A549 (cell line): ENCODE results near the gene GRIK5. TPM values are rescaled to one million over a fixed set of nuclear protein-coding genes. Genes with fewer than 3 reads are reported as not detected.
A peak's percentile ranks its signal among the peaks of the same experiment; 100 is the strongest.

Experiments
- ATAC-seq, 2 experiments: fragments of 200-7000 bp in 1 of 2; fragments of >200 bp in 1 of 2; cut with Nextera tagmentation in 1 of 2; cut with Tn5 transposase in 1 of 2; 3 replicates each; pipeline versions ENCODE4 v1.8.0 to v1.9.1; 2018 to 2020; ENCODE audit warnings: mild to moderate bottlenecking in 1 of 2, moderate library complexity in 1 of 2
- CTCF ChIA-PET: fragments of 300-600 bp; sonication (Branson Sonifier 250); formaldehyde crosslinking; extraction: SDS; loops from one replicate; lab custom pipeline; 2021; ENCODE audit warnings: antibody characterized with exemption, inconsistent platforms; lab: Yijun Ruan, JAX
- POLR2A ChIA-PET: fragments of 350-600 bp; formaldehyde crosslinking; extraction: SDS; loops from one replicate; lab custom pipeline; 2021; ENCODE audit warnings: antibody characterized with exemption, inconsistent platforms; lab: Yijun Ruan, JAX
- DNase-seq, 2 experiments: peaks; one replicate each; pipeline versions ENCODE4 v3.0.0 to v3.0.0-alpha.2; 2011 to 2016; ENCODE audit warnings: low read depth in 1 of 2, low spot score in 1 of 2
- FAIRE-seq: peaks from 2 replicates; lab custom pipeline; 2011; peaks lifted over from hg19 to GRCh38; lab: Jason Lieb, UNC
- H3K27ac ChIP-seq, 2 experiments: fragments of >200 bp; sonication (Bioruptor Twin); formaldehyde crosslinking; 3 replicates each; pipeline ENCODE4 v1.5.1; 2016 to 2017
- H3K4me1 ChIP-seq: fragments of >200 bp; sonication (Bioruptor Twin); formaldehyde crosslinking; 3 replicates; pipeline ENCODE4 v1.6.1; 2016
- H3K4me2 ChIP-seq: fragments of >200 bp; sonication (Bioruptor Twin); formaldehyde crosslinking; 3 replicates; pipeline ENCODE4 v1.6.1; 2016
- H3K4me3 ChIP-seq: fragments of >200 bp; sonication (Bioruptor Twin); formaldehyde crosslinking; 3 replicates; pipeline ENCODE4 v1.5.1; 2016
- H3K9me3 ChIP-seq: fragments of >200 bp; sonication (Bioruptor Twin); formaldehyde crosslinking; 3 replicates; pipeline ENCODE4 v1.6.1; 2016
- CBX8 ChIP-seq: fragments of 200-600 bp; sonication (generic); IDR thresholded peaks from 2 replicates; pipeline ENCODE4 v1.6.1; 2016
- CEBPB ChIP-seq, 2 experiments: fragments of >200 bp in 1 of 2; sonication (Bioruptor Twin) in 1 of 2; formaldehyde crosslinking in 1 of 2; IDR thresholded peaks; 2 replicates each; pipeline ENCODE4 v1.6.1; 2012 to 2016
- ELK1 ChIP-seq: fragments of 150-350 bp; IDR thresholded peaks from 2 replicates; pipeline ENCODE4 v1.6.1; 2014; ENCODE audit warnings: low read depth, mild to moderate bottlenecking, low read length
- ESRRA ChIP-seq: fragments of 150-350 bp; IDR thresholded peaks from 2 replicates; pipeline ENCODE4 v1.6.1; 2014; ENCODE audit warnings: mild to moderate bottlenecking, low read length, borderline replicate concordance
- GATA3 ChIP-seq: IDR thresholded peaks from 2 replicates; pipeline ENCODE4 v1.6.1; 2012; ENCODE audit warnings: borderline replicate concordance
- HES2 ChIP-seq: fragments of >200 bp; sonication (Bioruptor Twin); formaldehyde crosslinking; IDR thresholded peaks from 2 replicates; pipeline ENCODE4 v1.6.1; 2016
- HMGXB4 ChIP-seq: fragments of 250-450 bp; sonication (Bioruptor Pico); IDR thresholded peaks from 2 replicates; pipeline ENCODE4 v1.5.0; 2021; ENCODE audit warnings: mild to moderate bottlenecking, moderate library complexity, borderline replicate concordance
- HOXB13 ChIP-seq: fragments of 250-450 bp; sonication (Bioruptor Pico); IDR thresholded peaks from 2 replicates; pipeline ENCODE4 v1.5.0; 2020; ENCODE audit warnings: low read depth, mild to moderate bottlenecking, moderate library complexity
- HOXB5 ChIP-seq: fragments of 250-450 bp; sonication (Bioruptor Pico); IDR thresholded peaks from 2 replicates; pipeline ENCODE4 v1.5.0; 2020; ENCODE audit warnings: mild to moderate bottlenecking, moderate library complexity
- JUN ChIP-seq, 2 experiments: fragments of >200 bp; sonication (Bioruptor Twin); formaldehyde crosslinking; IDR thresholded peaks; 2 replicates in 1 of 2; 3 replicates in 1 of 2; pipeline ENCODE4 v1.6.1; 2016 to 2017
- KDM5A ChIP-seq: fragments of 200-600 bp; sonication (generic); IDR thresholded peaks from 2 replicates; pipeline ENCODE4 v1.6.1; 2016; ENCODE audit warnings: antibody characterized with exemption, mild to moderate bottlenecking
- MAFK ChIP-seq: fragments of 450-650 bp; IDR thresholded peaks from 2 replicates; pipeline ENCODE4 v1.6.1; 2014; ENCODE audit not compliant: partially characterized antibody
- MAZ ChIP-seq: fragments of 150-350 bp; IDR thresholded peaks from 2 replicates; pipeline ENCODE4 v1.6.1; 2014; ENCODE audit warnings: antibody characterized with exemption, low read depth, low read length, borderline replicate concordance
- NFE2L2 ChIP-seq: fragments of 150-350 bp; conservative IDR thresholded peaks from 2 replicates; pipeline ENCODE4 v1.6.1; 2014; ENCODE audit warnings: low read length
- RAD21 ChIP-seq, 2 experiments: fragments of >200 bp in 1 of 2; sonication (Bioruptor Twin) in 1 of 2; formaldehyde crosslinking in 1 of 2; IDR thresholded peaks in 1 of 2; conservative IDR thresholded peaks in 1 of 2; 2 replicates in 1 of 2; 3 replicates in 1 of 2; pipeline ENCODE4 v1.6.1; 2012 to 2018; ENCODE audit warnings: inconsistent platforms in 1 of 2
- RCOR1 ChIP-seq: fragments of 150-350 bp; IDR thresholded peaks from 2 replicates; pipeline ENCODE4 v1.6.1; 2014; ENCODE audit warnings: antibody characterized with exemption, low read length, low read depth
- RFX5 ChIP-seq: fragments of 450-650 bp; IDR thresholded peaks from 2 replicates; pipeline ENCODE4 v1.7.1; 2014; ENCODE audit warnings: antibody characterized with exemption, mild to moderate bottlenecking, moderate library complexity
- TFCP2L1 ChIP-seq: fragments of 250-450 bp; sonication (Bioruptor Pico); IDR thresholded peaks from 2 replicates; pipeline ENCODE4 v1.5.0; 2021; ENCODE audit warnings: mild to moderate bottlenecking
- ZFP36 ChIP-seq: fragments of 450-650 bp; IDR thresholded peaks from 2 replicates; pipeline ENCODE4 v1.6.1; 2014; ENCODE audit warnings: borderline replicate concordance; ENCODE audit not compliant: partially characterized antibody
- ZSCAN20 ChIP-seq: fragments of 250-450 bp; sonication (Bioruptor Pico); IDR thresholded peaks from 2 replicates; pipeline ENCODE4 v1.8.0; 2022; ENCODE audit warnings: mild to moderate bottlenecking, moderate library complexity
- WGBS: methylation state at CpG from one replicate; pipeline ENCODE4 v1.1.6; 2017; ENCODE audit errors: missing lambda C conversion rate; 5-methylcytosine and 5-hydroxymethylcytosine counted together
- polyA plus RNA-seq, 4 experiments: library from polyadenylated mRNA; depleted of rRNA in 3 of 4; stranded (reverse); fragments of >200 nt; fragmentation: RNase III in 1 of 4; extraction: RNeasy Plus Mini Kit Qiagen cat#74134 plus additional on column Dnase treatment in 1 of 4; gene quantifications; 2 replicates in 3 of 4; 3 replicates in 1 of 4; pipeline ENCODE4 v1.2.3, GENCODE V29; 2011 to 2017
- TF ChIP-seq, protein P1 (sequence below): fragments of >200 bp; sonication (Bioruptor Twin); formaldehyde crosslinking; IDR thresholded peaks from 3 replicates; pipeline ENCODE4 v1.5.1; 2016
- TF ChIP-seq, protein P2 (sequence below): fragments of 200-600 bp; sonication (generic); IDR thresholded peaks from 2 replicates; pipeline ENCODE4 v1.6.1; 2016; ENCODE audit warnings: antibody characterized with exemption, mild to moderate bottlenecking, moderate library complexity

The GRIK5 gene
- polyA plus RNA-seq, 2 of the 4 experiments (the other 2 are of a cell fraction), result 0.22 to 0.54 TPM

GRCh38 chr19:42032431-42032830 is 37.6 kb downstream of the GRIK5 start:
- ATAC-seq, result no peak
- POLR2A ChIA-PET, result no interaction called here
- H3K9me3 ChIP-seq, result no peaks in the 10 kb centered on the region
- H3K4me2 ChIP-seq, result no peak overlapping the region
- CTCF ChIA-PET, result interaction anchor here (0.7 to 25.7 kb wide), 6 partner anchors 10 to 53 kb away, joined by 3 to 344 read pairs (median 120); partner anchors contain the start of gene ATP1A3
- TF ChIP-seq MAZ (no peak), NFE2L2 (no peak), HOXB13 (no peak), MAFK (no peak), CEBPB (IDR thresholded peaks at IDR 0.05) (no peak), JUN (IDR thresholded peaks at IDR 0.05) (no peak), ZFP36 (no peak), RFX5 (no peak), RAD21 (conservative IDR thresholded peaks at IDR 0.05 in 1 of 2, IDR thresholded peaks at IDR 0.05 in 1 of 2) (no peak), CBX8 (no peak), HES2 (no peak), ELK1 (no peak), ESRRA (no peak), GATA3 (no peak), HOXB5 (no peak), ZSCAN20 (CRISPR knock-in tag) (no peak)
- TF ChIP-seq, protein P1, sequence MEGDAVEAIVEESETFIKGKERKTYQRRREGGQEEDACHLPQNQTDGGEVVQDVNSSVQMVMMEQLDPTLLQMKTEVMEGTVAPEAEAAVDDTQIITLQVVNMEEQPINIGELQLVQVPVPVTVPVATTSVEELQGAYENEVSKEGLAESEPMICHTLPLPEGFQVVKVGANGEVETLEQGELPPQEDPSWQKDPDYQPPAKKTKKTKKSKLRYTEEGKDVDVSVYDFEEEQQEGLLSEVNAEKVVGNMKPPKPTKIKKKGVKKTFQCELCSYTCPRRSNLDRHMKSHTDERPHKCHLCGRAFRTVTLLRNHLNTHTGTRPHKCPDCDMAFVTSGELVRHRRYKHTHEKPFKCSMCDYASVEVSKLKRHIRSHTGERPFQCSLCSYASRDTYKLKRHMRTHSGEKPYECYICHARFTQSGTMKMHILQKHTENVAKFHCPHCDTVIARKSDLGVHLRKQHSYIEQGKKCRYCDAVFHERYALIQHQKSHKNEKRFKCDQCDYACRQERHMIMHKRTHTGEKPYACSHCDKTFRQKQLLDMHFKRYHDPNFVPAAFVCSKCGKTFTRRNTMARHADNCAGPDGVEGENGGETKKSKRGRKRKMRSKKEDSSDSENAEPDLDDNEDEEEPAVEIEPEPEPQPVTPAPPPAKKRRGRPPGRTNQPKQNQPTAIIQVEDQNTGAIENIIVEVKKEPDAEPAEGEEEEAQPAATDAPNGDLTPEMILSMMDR, result no peak
- no peak overlapping the region for H3K4me3 ChIP-seq
- peak; percentile 70 for FAIRE-seq
- DNase-seq, result no peak
- H3K4me1 ChIP-seq, result peaks cover 5% of the 10 kb centered on the region; the same call in 1 of the 3 replicates
- no peak overlapping the region for H3K27ac ChIP-seq
- WGBS, result 42% methylated on average over 5 of the region's 5 CpGs

- WGBS, result 37% methylated on average over 7 of the region's 7 CpGs
- TF ChIP-seq HMGXB4, result no peak
- no peak for TF ChIP-seq KDM5A
- TF ChIP-seq, protein P2, sequence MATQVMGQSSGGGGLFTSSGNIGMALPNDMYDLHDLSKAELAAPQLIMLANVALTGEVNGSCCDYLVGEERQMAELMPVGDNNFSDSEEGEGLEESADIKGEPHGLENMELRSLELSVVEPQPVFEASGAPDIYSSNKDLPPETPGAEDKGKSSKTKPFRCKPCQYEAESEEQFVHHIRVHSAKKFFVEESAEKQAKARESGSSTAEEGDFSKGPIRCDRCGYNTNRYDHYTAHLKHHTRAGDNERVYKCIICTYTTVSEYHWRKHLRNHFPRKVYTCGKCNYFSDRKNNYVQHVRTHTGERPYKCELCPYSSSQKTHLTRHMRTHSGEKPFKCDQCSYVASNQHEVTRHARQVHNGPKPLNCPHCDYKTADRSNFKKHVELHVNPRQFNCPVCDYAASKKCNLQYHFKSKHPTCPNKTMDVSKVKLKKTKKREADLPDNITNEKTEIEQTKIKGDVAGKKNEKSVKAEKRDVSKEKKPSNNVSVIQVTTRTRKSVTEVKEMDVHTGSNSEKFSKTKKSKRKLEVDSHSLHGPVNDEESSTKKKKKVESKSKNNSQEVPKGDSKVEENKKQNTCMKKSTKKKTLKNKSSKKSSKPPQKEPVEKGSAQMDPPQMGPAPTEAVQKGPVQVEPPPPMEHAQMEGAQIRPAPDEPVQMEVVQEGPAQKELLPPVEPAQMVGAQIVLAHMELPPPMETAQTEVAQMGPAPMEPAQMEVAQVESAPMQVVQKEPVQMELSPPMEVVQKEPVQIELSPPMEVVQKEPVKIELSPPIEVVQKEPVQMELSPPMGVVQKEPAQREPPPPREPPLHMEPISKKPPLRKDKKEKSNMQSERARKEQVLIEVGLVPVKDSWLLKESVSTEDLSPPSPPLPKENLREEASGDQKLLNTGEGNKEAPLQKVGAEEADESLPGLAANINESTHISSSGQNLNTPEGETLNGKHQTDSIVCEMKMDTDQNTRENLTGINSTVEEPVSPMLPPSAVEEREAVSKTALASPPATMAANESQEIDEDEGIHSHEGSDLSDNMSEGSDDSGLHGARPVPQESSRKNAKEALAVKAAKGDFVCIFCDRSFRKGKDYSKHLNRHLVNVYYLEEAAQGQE, result no peak
- no peak for TF ChIP-seq RCOR1
- TF ChIP-seq TFCP2L1 (CRISPR knock-in tag), result no peak
- TF ChIP-seq RFX5, result no peak
- TF ChIP-seq CEBPB (IDR thresholded peaks at IDR 0.05), result no peak
- TF ChIP-seq GATA3, result no peak
- TF ChIP-seq MAZ, result no peak
- no peak for TF ChIP-seq MAFK
- ATAC-seq (no peak), DNase-seq (no peak), FAIRE-seq (peak; percentile 84)
- ChIA-PET CTCF (interaction anchor here (0.8 to 25.7 kb wide), 8 partner anchors 7 to 158 kb away, joined by 3 to 344 read pairs (median 16); partner anchors contain the start of gene ATP1A3), POLR2A (interaction anchor here (0.6 kb wide), 1 partner anchor 1340 kb away, joined by 3 read pairs; the partner anchor contains the start of gene NUMBL)
- Histone ChIP-seq H3K27ac (no peak overlapping the region), H3K4me1 (peaks cover 5% of the 10 kb centered on the region; the same call in 1 of the 3 replicates), H3K4me2 (no peak overlapping the region), H3K9me3 (no peaks in the 10 kb centered on the region), H3K4me3 (no peak overlapping the region)
Measured at GRCh38 chr19:42030645-42031440, 39.2 kb downstream of the GRIK5 start.
